GM18505 (cell line): ENCODE measurements around the gene FBRSL1.

Source experiments
- ATAC-seq: cut with Tn5 transposase; IDR thresholded peaks from one replicate; pipeline ENCODE4 v1.9.1; 2021; ENCODE audit not compliant: unreplicated experiment
- POLR2A ChIP-seq: IDR thresholded peaks from 4 replicates; pipeline ENCODE4 v1.6.1; 2011; ENCODE audit warnings: borderline replicate concordance; ENCODE audit not compliant: insufficient read depth, insufficient read length; ENCODE audit errors: extremely low read depth

FBRSL1 gene

GRCh38 chr12:132533584-132533958 is 43.6 kb downstream of the FBRSL1 start:
- no peak for ATAC-seq
- TF ChIP-seq POLR2A = no peak

GRCh38 chr12:132534076-132534475 is 44.1 kb downstream of the FBRSL1 start:
- TF ChIP-seq POLR2A = no peak
- ATAC-seq = no peak

GRCh38 chr12:132535019-132535418 is 45.1 kb downstream of the FBRSL1 start:
- no peak for ATAC-seq
- no peak for TF ChIP-seq POLR2A

DNA sequence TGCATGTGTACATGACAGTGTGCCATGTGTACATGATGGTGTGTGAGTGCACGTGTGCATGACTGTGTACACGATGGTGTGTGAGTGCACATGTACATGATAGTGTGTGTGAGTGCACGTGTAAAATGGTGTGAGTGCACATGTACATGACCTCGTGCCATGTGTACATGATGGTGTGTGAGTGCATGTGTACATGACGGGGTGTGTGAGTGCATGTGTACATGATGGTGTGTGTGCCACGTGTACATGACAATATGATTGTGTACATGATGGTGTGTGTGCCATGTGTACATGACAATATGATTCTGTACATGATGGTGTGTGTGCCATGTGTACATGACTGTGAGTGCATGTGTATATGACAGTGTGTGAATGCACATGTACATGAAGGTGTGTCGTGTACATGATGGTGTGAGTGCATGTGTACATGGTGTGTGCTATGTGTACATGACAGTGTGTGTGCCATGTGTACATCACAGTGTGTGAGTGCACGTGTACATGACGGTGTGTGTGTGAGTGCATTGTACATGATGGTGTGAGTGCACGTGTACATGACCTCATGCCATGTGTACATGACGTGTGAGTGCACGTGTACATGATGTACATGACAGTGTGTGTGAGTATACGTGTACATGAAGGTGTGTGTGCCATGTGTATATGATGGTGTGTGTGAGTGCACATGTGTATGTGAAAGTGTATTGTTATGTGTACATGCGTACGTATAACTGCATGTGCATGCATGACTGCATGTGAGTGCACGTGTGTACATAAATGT is 46.3 kb downstream of the FBRSL1 start:
- TF ChIP-seq POLR2A = no peak
- ATAC-seq = no peak

- TF ChIP-seq POLR2A = no peak
- ATAC-seq = no peak
Measured at GRCh38 chr12:132537049-132537448, 47.1 kb downstream of the FBRSL1 start.

DNA sequence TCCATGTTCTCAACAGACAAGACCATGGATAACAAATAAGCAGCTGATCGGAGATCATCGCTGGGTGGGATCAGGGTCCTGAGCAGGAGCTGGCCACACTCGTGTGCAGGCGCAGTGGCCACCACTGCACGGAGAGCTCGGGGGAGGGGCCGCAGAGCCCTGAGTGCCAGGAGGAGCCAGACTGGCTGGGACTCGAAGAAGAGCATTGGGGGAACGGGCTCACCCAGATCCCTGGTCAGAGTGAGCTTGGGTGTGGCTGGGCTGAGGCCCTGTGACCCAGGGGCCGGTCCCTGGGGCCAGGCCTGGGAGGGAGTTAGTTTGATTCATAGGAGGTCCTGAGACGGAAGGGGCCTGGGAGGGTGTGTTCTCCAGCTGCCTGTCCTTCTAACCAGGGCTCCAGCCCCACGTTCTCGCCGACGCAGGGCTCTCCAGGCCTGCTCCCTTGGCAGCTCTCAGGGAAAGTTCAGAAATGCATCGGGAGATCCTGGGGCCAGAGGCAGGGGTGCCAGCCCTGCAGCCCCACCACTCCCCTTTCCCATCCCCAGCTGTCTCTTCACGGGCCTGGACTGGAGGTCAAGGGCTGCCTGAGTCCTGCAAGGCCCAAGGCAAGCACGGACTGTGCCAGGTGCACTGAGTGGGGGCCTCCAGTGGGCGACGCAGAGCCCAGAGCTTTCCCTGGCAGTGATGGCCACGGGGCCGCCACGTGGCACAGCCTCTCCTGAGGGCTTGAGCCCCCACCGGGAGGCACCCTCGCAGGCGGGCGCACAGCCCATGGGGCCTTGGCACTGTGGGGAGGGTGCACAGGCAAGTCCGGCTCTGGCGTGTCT is 48.1 kb downstream of the FBRSL1 start:
- ATAC-seq = no peak
- no peak for TF ChIP-seq POLR2A

DNA sequence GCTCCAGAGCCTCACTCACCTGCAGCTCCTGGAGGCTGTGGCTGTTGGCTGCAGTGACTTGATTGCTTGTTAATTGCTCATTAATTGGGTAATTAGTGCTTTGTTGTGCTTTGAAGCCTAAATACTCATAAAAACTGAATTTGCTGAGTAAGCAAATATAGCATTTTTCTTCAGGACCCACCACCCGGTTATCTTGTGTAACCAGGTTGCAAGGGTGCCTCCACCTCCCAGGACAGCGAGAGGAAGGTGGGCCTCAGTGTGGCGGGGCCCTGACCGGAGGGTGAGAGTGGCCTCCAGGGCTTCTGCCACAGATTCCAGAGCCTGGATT is 48.7 kb downstream of the FBRSL1 start:
- ATAC-seq = no peak
- no peak for TF ChIP-seq POLR2A

GRCh38 chr12:132539016-132539773 is 49.2 kb downstream of the FBRSL1 start:
- ATAC-seq = no peak
- TF ChIP-seq POLR2A = no peak

GRCh38 chr12:132540436-132540835 is 50.5 kb downstream of the FBRSL1 start:
- no peak for ATAC-seq
- TF ChIP-seq POLR2A = no peak

GRCh38 chr12:132541200-132541599 is 51.2 kb downstream of the FBRSL1 start:
- TF ChIP-seq POLR2A = no peak
- no peak for ATAC-seq

GRCh38 chr12:132541996-132542395 is 52.0 kb downstream of the FBRSL1 start:
- no peak for ATAC-seq
- no peak for TF ChIP-seq POLR2A

DNA sequence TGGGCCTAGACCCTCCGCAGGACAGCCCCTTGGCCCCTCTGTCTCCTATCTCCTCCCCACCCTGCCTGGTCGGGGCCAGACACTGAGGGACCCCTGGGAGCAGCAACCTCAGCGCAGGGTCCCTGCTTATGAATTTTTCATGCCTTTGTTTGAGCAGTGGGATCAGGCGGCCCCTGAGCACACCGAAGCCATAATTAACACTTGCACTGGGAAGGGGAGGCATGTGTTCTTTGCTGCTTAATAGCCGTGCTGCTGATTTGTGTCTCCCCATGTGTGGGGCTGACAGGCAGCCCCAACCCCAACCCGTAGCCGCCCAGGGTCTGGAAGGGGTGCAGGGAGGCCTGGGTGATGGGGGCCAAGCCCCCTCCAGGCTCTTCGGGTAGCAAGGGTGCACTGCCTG is 52.7 kb downstream of the FBRSL1 start:
- no peak for TF ChIP-seq POLR2A
- ATAC-seq = no peak

- no peak for ATAC-seq
- no peak for TF ChIP-seq POLR2A
Measured at GRCh38 chr12:132543298-132544079, 53.5 kb downstream of the FBRSL1 start.
